ENCODE data around the gene PPBP.

The PPBP gene

DNA sequence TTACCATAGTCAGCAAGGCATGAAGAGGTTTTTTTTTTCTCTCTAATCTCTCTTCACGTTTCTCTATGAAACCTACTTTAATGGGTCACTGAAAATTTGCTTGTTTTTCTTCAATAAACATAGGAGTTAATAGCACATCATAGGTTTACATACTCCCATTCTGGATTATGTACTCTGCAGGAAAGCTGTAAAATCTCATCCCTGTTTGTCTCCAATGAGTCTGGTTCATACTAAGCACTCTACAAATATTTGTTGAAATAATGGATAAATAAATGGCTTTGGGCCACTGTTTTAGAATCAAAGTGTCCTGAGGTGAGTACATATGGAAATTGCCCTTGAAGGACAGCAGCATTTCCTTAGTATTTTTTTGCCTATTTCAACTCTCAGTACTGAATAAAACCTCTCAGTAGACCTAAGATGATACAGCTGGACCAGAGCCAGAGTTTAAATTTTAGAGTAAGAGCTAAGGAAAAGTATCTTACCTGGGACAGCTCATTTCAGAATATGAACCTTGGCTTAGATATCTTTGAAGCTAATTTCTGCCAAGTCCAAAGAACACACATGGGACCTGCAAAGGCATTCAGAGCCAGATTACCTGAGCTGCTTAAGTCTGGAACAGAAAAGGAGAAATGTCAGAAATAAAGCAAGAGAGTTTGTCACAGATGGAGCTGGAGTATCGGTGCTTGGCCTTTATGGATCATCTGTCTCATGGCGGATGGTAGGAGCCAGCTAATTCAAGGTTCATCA, 40.6 kb downstream of the PPBP start:
- no peak for DNase-seq

DNA sequence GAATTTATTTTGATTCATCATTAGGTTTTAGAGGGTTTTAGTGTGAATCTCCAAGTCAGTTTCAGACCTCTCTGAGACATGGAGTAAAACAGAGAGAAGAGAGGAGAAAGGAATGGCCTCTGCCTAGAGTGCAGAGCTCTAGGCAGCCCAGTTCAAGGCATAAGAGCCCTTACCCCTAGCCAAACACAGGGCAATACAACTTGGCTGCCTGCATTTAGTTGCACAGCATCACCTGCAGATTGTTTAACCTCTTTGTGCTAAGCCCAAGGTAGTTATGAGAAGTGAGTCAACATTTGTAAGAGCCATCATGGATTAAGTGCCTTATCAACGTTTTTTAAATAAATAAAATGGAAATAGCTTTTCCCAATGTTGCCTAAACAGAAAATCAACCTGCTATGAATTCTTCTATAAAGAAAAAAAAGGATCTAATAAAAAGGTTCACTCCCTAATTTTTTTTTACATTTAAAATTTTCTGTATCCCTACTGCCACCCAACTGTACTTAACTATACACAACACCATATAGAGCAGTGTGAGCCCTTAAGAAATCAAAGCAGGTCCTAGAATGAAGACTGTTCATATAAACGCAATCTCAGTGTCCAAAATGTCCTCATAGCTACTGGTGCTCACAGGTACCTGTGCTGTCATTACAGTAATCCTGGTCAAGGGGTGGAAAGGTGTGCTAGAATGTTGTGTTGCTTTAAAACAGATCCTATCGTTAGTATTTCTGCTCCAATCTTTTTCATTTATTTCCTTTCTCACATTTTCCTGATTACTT, 42.1 kb downstream of the PPBP start:
- no peak for DNase-seq

DNA sequence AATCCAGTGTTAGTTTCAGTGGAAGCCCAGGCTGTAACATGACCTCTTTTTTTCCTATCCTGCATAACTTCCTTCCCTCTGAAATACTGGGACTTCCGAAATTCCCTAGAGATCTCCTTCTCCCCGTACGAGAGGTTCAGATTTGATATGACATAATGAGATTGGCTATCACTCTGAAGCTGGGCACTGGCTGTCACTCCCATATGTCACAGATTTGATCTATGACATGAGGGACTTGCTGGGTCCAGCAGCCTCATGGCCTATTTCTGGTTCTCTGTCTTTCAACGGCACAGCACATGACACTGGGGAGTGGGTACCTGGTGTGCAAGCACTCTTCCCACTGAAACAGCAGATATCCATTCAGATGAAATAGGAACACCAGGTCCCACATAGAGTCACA, 42.9 kb downstream of the PPBP start:
- DNase-seq, result no peak

DNA sequence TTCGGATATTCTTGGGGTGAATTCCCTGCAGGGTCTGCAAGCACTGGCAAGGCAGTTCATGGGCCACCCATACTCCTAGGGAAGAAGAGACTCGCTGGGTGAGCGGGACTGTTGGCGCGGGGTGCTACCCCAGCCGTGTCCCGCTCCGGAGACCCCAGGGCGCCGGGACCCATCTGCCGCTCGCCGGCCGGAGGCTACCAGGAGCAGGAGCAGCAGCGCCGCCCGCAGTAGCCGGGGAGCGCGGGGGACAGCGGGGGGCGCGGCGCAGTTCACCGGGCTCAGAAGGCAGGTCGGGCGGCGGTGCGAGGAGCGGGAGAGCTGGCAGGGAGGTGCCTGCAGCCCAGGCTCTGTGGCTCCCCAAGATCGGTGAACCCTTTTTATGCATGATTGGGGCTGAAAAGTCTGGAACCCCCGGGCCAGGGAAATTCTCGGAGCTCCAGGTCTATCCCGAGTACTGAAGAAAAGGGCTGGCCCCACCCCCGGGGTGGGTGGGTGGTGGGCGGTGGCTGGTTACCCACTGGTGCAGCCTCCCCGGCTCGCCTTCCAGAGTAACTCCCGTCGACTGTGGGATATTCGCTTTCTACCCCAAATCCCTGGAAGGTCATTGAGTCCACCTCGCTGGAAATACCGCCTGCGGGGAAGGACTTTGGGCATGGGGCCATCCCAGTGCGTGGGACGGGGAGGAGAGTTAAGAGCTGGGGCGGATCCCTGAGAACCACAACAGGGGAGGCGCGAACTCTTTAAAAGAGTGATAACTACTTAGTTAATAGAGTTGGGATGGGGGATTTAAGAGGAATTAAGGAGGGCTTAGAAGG, 43.7 kb downstream of the PPBP start:
- DNase-seq, result no peak

DNA sequence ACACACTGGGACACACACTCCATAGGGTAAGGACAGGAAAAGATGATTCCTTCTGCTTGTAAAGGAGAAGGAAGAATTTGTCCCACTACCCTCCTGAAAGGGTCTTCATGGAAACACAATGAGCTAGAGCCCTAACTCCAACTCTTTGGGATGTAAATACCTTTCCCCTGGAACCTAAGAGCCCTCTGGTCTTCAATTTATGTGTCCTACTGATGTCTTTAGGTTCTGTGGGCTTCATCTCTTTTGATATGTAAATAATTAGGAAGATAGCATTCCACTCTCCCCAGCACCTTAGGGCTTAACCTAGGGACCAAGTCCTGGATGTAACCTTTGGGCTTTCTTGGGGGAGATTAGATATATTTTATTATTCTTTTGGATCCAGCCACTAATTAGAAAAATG, 44.4 kb downstream of the PPBP start:
- DNase-seq, result no peak

DNA sequence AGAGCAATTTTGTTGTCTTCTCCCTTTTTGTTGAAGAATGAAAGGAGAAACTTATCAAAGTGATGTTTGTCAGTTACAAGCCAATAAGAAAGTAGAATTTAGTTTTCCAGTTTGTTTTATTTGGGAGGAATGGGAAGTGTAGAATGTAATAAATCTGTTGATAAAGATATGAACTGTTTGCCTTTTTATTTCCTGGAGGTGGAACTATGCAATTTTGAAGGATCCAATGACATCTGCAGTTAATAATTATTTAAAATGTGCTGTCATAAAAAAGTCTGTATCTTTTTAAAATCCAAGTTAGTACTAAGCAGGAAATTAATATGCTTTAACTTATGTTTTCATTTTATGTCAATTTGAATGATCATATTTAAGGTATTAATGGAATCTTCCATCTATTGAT, 51.0 kb downstream of the PPBP start:
- no peak for DNase-seq

Data from activated CD4-positive, CD25-positive, alpha-beta regulatory T cell (primary cell).